K562 (cell line): ENCODE results near the gene ENTPD3. TPM values are rescaled to one million over a fixed set of nuclear protein-coding genes. Genes with fewer than 3 reads are reported as not detected.

Experiments used
- ARID1B ChIP-seq: fragments of 450-650 bp; IDR thresholded peaks from 2 replicates; pipeline ENCODE4 v1.6.1; 2016; ENCODE audit warnings: antibody characterized with exemption, mild to moderate bottlenecking, inconsistent platforms
- ARID4B ChIP-seq: sonication (generic); formaldehyde crosslinking; IDR thresholded peaks from 2 replicates; pipeline ENCODE4 v1.8.0; 2022; ENCODE audit warnings: mild to moderate bottlenecking, missing genetic modification reagents
- CBFA2T2 ChIP-seq: fragments of 450-650 bp; conservative IDR thresholded peaks from 2 replicates; pipeline ENCODE4 v1.6.1; 2017; ENCODE audit warnings: mild to moderate bottlenecking
- CLOCK ChIP-seq: fragments of 250-450 bp; sonication (Bioruptor Pico); IDR thresholded peaks from 2 replicates; pipeline ENCODE4 v1.4.0; 2020; ENCODE audit warnings: mild to moderate bottlenecking, moderate library complexity, borderline replicate concordance
- FUS ChIP-seq: fragments of 200-400 bp; formaldehyde crosslinking; optimal IDR thresholded peaks from 2 replicates; pipeline ENCODE3; 2017; ENCODE audit warnings: low read depth, low read length
- HNRNPUL1 ChIP-seq: fragments of 200-400 bp; formaldehyde crosslinking; IDR thresholded peaks from 2 replicates; pipeline ENCODE4 v1.6.1; 2017; ENCODE audit warnings: low read length
- MAFF ChIP-seq: IDR thresholded peaks from 2 replicates; pipeline ENCODE4 v1.6.1; 2012; ENCODE audit warnings: low read length, improper control_type of control experiment
- PYGO2 ChIP-seq: fragments of 450-650 bp; IDR thresholded peaks from 2 replicates; pipeline ENCODE4 v1.6.1; 2016; ENCODE audit warnings: mild to moderate bottlenecking, missing genetic modification characterization, moderate library complexity, missing compliant biosample characterization
- RNF219 ChIP-seq: fragments of 250-450 bp; sonication (Bioruptor Pico); IDR thresholded peaks from 2 replicates; pipeline ENCODE4 v1.5.0; 2022; ENCODE audit warnings: mild to moderate bottlenecking
- SPI1 ChIP-seq: IDR thresholded peaks from 2 replicates; pipeline ENCODE4 v1.6.1; 2011; ENCODE audit warnings: low read depth, low read length, control low read depth, borderline replicate concordance
- THAP7 ChIP-seq: fragments of 250-450 bp; sonication (Bioruptor Pico); IDR thresholded peaks from 2 replicates; pipeline ENCODE4 v1.5.0; 2021
- ZNF121 ChIP-seq: sonication (generic); formaldehyde crosslinking; conservative IDR thresholded peaks from 2 replicates; pipeline ENCODE4 v1.8.0; 2022; ENCODE audit warnings: missing genetic modification reagents
- ZNF133 ChIP-seq: fragments of 250-450 bp; sonication (Bioruptor Pico); IDR thresholded peaks from 2 replicates; pipeline ENCODE4 v1.4.0; 2020; ENCODE audit warnings: mild to moderate bottlenecking
- ZNF263 ChIP-seq: sonication (generic); formaldehyde crosslinking; IDR thresholded peaks from 2 replicates; pipeline ENCODE4 v1.8.0; 2022; ENCODE audit warnings: mild to moderate bottlenecking, missing genetic modification reagents, borderline replicate concordance
- ZNF3 ChIP-seq: fragments of 250-450 bp; sonication (Bioruptor Pico); IDR thresholded peaks from 2 replicates; pipeline ENCODE4 v1.5.0; 2021; ENCODE audit warnings: mild to moderate bottlenecking, moderate library complexity
- ZNF511 ChIP-seq: sonication (generic); formaldehyde crosslinking; IDR thresholded peaks from 2 replicates; pipeline ENCODE4 v1.8.0; 2022; ENCODE audit warnings: mild to moderate bottlenecking, missing genetic modification reagents
- ZNF699 ChIP-seq: fragments of 250-450 bp; sonication (Bioruptor Pico); IDR thresholded peaks from 2 replicates; pipeline ENCODE4 v1.8.0; 2021; ENCODE audit warnings: mild to moderate bottlenecking, moderate library complexity; ENCODE audit not compliant: insufficient replicate concordance
- ZSCAN29 ChIP-seq: fragments of 450-650 bp; IDR thresholded peaks from 2 replicates; pipeline ENCODE4 v1.6.1; 2017
- polyA plus RNA-seq, 8 experiments: library from polyadenylated mRNA; depleted of rRNA in 4 of 8; stranded (reverse) in 5 of 8; unstranded in 3 of 8; fragments of >200 nt; fragmentation: Nextera tagmentation in 2 of 8; fragmentation: Illumina TruSeq in 1 of 8; extraction: Ambion mirVana in 2 of 8; extraction: Trizol in 1 of 8; gene quantifications; 2 replicates each; pipeline versions ENCODE4 v1.2.1 to v1.2.3, GENCODE V29; 2011 to 2014; ENCODE audit warnings: inconsistent platforms in 1 of 8, missing spikeins in 1 of 8
- total RNA-seq, 7 experiments: library from RNA; depleted of rRNA in 6 of 7; stranded (reverse); fragments of >200 nt in 6 of 7; fragmentation: Illumina TruSeq in 2 of 7; extraction: Trizol in 2 of 7; gene quantifications; 2 replicates each; pipeline versions ENCODE4 v1.2.1 to v1.2.3, GENCODE V29; 2011 to 2021; ENCODE audit warnings: low replicate concordance in 1 of 7

The ENTPD3 gene
- total and polyA plus RNA-seq, 9 of the 15 experiments (the other 6 are each of a cell fraction or from before 2014, with no cell fraction given) = 0.23 to 2.1 (median 0.58) TPM

- TF ChIP-seq ZNF263 (no peak), CBFA2T2 (no peak), ZNF3 (CRISPR knock-in tag) (no peak), ZNF121 (CRISPR knock-in tag) (no peak), ARID1B (no peak; the same call in 1 of the 2 replicates), ARID4B (CRISPR knock-in tag) (no peak), CLOCK (no peak), FUS (no peak), MAFF (no peak), PYGO2 (tag) (no peak), THAP7 (CRISPR knock-in tag) (no peak), HNRNPUL1 (0 out of 2 replicates have a peak, but pooled peaks have one; percentile 56), SPI1 (no peak), ZSCAN29 (0 out of 2 replicates have a peak, but pooled peaks have one; percentile 25), ZNF511 (CRISPR knock-in tag) (no peak), ZNF699 (no peak), ZNF133 (CRISPR knock-in tag) (no peak), RNF219 (no peak)
Observed at GRCh38 chr3:40464339-40465110, 77.5 kb downstream of the ENTPD3 start (continued).
